ENCODE results near the gene CHRNA4.
"Not testable (repeated sequence)": the region's sequence is repeated elsewhere in the genome, so short reads cannot be mapped to it uniquely, and the experiment has no call there.

Gene CHRNA4

GRCh38 chr20:63312273-63312672 lies 48.9 kb downstream of the CHRNA4 start:
- FAIRE-seq: no peak
- TF ChIP-seq POLR2A (IDR thresholded peaks at IDR 0.05; ENCODE audit: low read depth, low read length) (no peak), TAF1 (IDR thresholded peaks at IDR 0.05; ENCODE audit: borderline replicate concordance, low read depth, low read length) (no peak), POLR2AphosphoS5 (IDR thresholded peaks at IDR 0.05; ENCODE audit: low read depth, low read length) (no peak)

GRCh38 chr20:63311833-63312243 lies 49.3 kb downstream of the CHRNA4 start:
- DNase-seq (ENCODE audit: insufficient read length) (no peak), FAIRE-seq (no peak)
- TF ChIP-seq POLR2AphosphoS5 (IDR thresholded peaks at IDR 0.05; ENCODE audit: low read depth, low read length): no peak
- TF ChIP-seq TAF1 (IDR thresholded peaks at IDR 0.05; ENCODE audit: borderline replicate concordance, low read depth, low read length): no peak
- TF ChIP-seq POLR2A (IDR thresholded peaks at IDR 0.05; ENCODE audit: low read depth, low read length): no peak

More at GRCh38 chr20:63312273-63312672, 48.9 kb downstream of the CHRNA4 start:
- no peak for DNase-seq (ENCODE audit: insufficient read length)

- FAIRE-seq (no peak), DNase-seq (ENCODE audit: insufficient read length) (no peak)
- TF ChIP-seq TAF1 (IDR thresholded peaks at IDR 0.05; ENCODE audit: borderline replicate concordance, low read depth, low read length) (no peak), POLR2AphosphoS5 (IDR thresholded peaks at IDR 0.05; ENCODE audit: low read depth, low read length) (no peak), POLR2A (IDR thresholded peaks at IDR 0.05; ENCODE audit: low read depth, low read length) (no peak)
Observed at GRCh38 chr20:63311186-63311832, 49.8 kb downstream of the CHRNA4 start.

- DNase-seq (ENCODE audit: insufficient read length) (no peak), FAIRE-seq (no peak)
- TF ChIP-seq POLR2A (IDR thresholded peaks at IDR 0.05; ENCODE audit: low read depth, low read length): no peak
- TF ChIP-seq TAF1 (IDR thresholded peaks at IDR 0.05; ENCODE audit: borderline replicate concordance, low read depth, low read length): no peak
- TF ChIP-seq POLR2AphosphoS5 (IDR thresholded peaks at IDR 0.05; ENCODE audit: low read depth, low read length): no peak
Observed at GRCh38 chr20:63310265-63310991, 50.7 kb downstream of the CHRNA4 start.

GRCh38 chr20:63309261-63310071 lies 51.7 kb downstream of the CHRNA4 start:
- no peak for DNase-seq (ENCODE audit: insufficient read length)
- no peak for FAIRE-seq
- TF ChIP-seq POLR2AphosphoS5 (IDR thresholded peaks at IDR 0.05; ENCODE audit: low read depth, low read length): no peak
- no peak for TF ChIP-seq TAF1 (IDR thresholded peaks at IDR 0.05; ENCODE audit: borderline replicate concordance, low read depth, low read length)
- TF ChIP-seq POLR2A (IDR thresholded peaks at IDR 0.05; ENCODE audit: low read depth, low read length): no peak

GRCh38 chr20:63308218-63308911 lies 52.8 kb downstream of the CHRNA4 start:
- DNase-seq (ENCODE audit: insufficient read length) (no peak), FAIRE-seq (no peak)
- TF ChIP-seq TAF1 (IDR thresholded peaks at IDR 0.05; ENCODE audit: borderline replicate concordance, low read depth, low read length): no peak
- TF ChIP-seq POLR2A (IDR thresholded peaks at IDR 0.05; ENCODE audit: low read depth, low read length): no peak
- no peak for TF ChIP-seq POLR2AphosphoS5 (IDR thresholded peaks at IDR 0.05; ENCODE audit: low read depth, low read length)

- TF ChIP-seq POLR2A (IDR thresholded peaks at IDR 0.05; ENCODE audit: low read depth, low read length) (no peak), TAF1 (IDR thresholded peaks at IDR 0.05; ENCODE audit: borderline replicate concordance, low read depth, low read length) (no peak), POLR2AphosphoS5 (IDR thresholded peaks at IDR 0.05; ENCODE audit: low read depth, low read length) (no peak)
- DNase-seq (ENCODE audit: insufficient read length) (no peak), FAIRE-seq (no peak)
Observed at GRCh38 chr20:63307538-63308217, 53.5 kb downstream of the CHRNA4 start.

- DNase-seq (ENCODE audit: insufficient read length) (no peak), FAIRE-seq (no peak)
- no peak for TF ChIP-seq POLR2AphosphoS5 (IDR thresholded peaks at IDR 0.05; ENCODE audit: low read depth, low read length)
Observed at GRCh38 chr20:63306673-63307537, 54.2 kb downstream of the CHRNA4 start.

- FAIRE-seq; DNase-seq (ENCODE audit: insufficient read length): not testable (repeated sequence)
Observed at GRCh38 chr20:63305933-63306672, 55.0 kb downstream of the CHRNA4 start.

GRCh38 chr20:63305393-63305792 lies 55.8 kb downstream of the CHRNA4 start:
- FAIRE-seq (no peak), DNase-seq (ENCODE audit: insufficient read length) (no peak)
- TF ChIP-seq POLR2A (IDR thresholded peaks at IDR 0.05; ENCODE audit: low read depth, low read length) (no peak), POLR2AphosphoS5 (IDR thresholded peaks at IDR 0.05; ENCODE audit: low read depth, low read length) (no peak), TAF1 (IDR thresholded peaks at IDR 0.05; ENCODE audit: borderline replicate concordance, low read depth, low read length) (no peak)

Data from GM12892 (cell line).